Measurements from ENCODE around the gene SHISA9. TPM values are rescaled to one million over a fixed set of nuclear protein-coding genes. Genes with fewer than 3 reads are reported as not detected.

The SHISA9 gene
- total RNA-seq, 1 experiment from 2014 or later: not detected

- Histone ChIP-seq H3K4me3 (replicated peaks in 1 of 2; ENCODE audit: low read depth in 1 of 2, low read length in 2 of 2) (no peak overlapping the region), H3K36me3 (ENCODE audit: control insufficient read depth in 1 of 2, insufficient read depth in 2 of 2, low read length in 2 of 2) (no peaks in the 10 kb centered on the region), H3K4me1 (ENCODE audit: control insufficient read depth in 1 of 2, insufficient read depth in 2 of 2, low read length in 2 of 2) (peaks cover 0 to 8% of the 10 kb centered on the region in 2 experiments; a peak in 1 of 4 replicates), H3K4me2 (ENCODE audit: low read length) (no peak overlapping the region), H3K27ac (ENCODE audit: low read depth, low read length) (no peak overlapping the region), H2AFZ (ENCODE audit: low read depth, low read length, poor library complexity, severe bottlenecking) (no peak overlapping the region), H3K9me2 (ENCODE audit: insufficient read depth) (no peaks in the 10 kb centered on the region), H4K20me1 (ENCODE audit: insufficient read depth) (no peaks in the 10 kb centered on the region), H3K9ac (ENCODE audit: low read length) (no peak overlapping the region), H3K9me3 (ENCODE audit: control insufficient read depth in 1 of 2, insufficient read depth in 1 of 2, low read depth in 1 of 2, low read length in 2 of 2) (no peaks in the 10 kb centered on the region), H3K79me2 (ENCODE audit: insufficient read depth, low read length) (no peaks in the 10 kb centered on the region), H3K27me3 (ENCODE audit: insufficient read depth, low read length) (no peaks in the 10 kb centered on the region)
- TF ChIP-seq ZNF274 (IDR thresholded peaks at IDR 0.05; ENCODE audit: low read depth, low read length): no peak
- TF ChIP-seq SP1 (IDR thresholded peaks at IDR 0.05; ENCODE audit: low read depth): no peak
- no peak for TF ChIP-seq EZH2 (IDR thresholded peaks at IDR 0.05)
- no peak for TF ChIP-seq ZFX (IDR thresholded peaks at IDR 0.05)
- TF ChIP-seq EZH2phosphoT487 (IDR thresholded peaks at IDR 0.05; ENCODE audit: borderline replicate concordance): no peak
- TF ChIP-seq CBX3 (IDR thresholded peaks at IDR 0.05; ENCODE audit: low read depth): no peak
- no peak for TF ChIP-seq YY1 (IDR thresholded peaks at IDR 0.05; ENCODE audit: extremely low read depth, insufficient replicate concordance, low read depth, low read length)
- no peak for TF ChIP-seq ATF3 (IDR thresholded peaks at IDR 0.05)
- TF ChIP-seq ELF1 (IDR thresholded peaks at IDR 0.05; ENCODE audit: borderline replicate concordance, low read depth): no peak
- TF ChIP-seq EGR1 (IDR thresholded peaks at IDR 0.05; ENCODE audit: low read depth): no peak
- TF ChIP-seq TCF7L2 (IDR thresholded peaks at IDR 0.05; ENCODE audit: borderline replicate concordance, extremely low read depth, insufficient read depth, insufficient read length): no peak
- no peak for TF ChIP-seq MAX (IDR thresholded peaks at IDR 0.05)
- BruUV-seq (replicated peaks): no TSS peak
- ChIA-PET RAD21 (ENCODE audit: low non-redundant PET in 1 of 2, low total read pairs in 2 of 2, uncharacterized antibody in 2 of 2, unreplicated experiment in 2 of 2) (no interaction called here), POLR2A (no interaction called here), CTCF (no interaction called here)
- DNase-seq (ENCODE audit: low read depth, low spot score): no peak
- ATAC-seq: no peak
- intact Hi-C loops (cut with micrococcal nuclease): no loop called here
These were observed 206.7 kb downstream of the SHISA9 start for GRCh38 chr16:13108126-13108525.

GRCh38 chr16:13109171-13109570, 207.8 kb downstream of the SHISA9 start:
- CTCF ChIA-PET: no interaction called here
- TF ChIP-seq POLR2AphosphoS5 (IDR thresholded peaks at IDR 0.05; ENCODE audit: low read depth, low read length) (no peak), ZNF274 (IDR thresholded peaks at IDR 0.05; ENCODE audit: low read depth, low read length) (no peak), TCF7L2 (IDR thresholded peaks at IDR 0.05; ENCODE audit: borderline replicate concordance, extremely low read depth, insufficient read depth, insufficient read length) (no peak), FOSL1 (IDR thresholded peaks at IDR 0.05; ENCODE audit: low read depth) (no peak), SP1 (IDR thresholded peaks at IDR 0.05; ENCODE audit: low read depth) (no peak), YY1 (IDR thresholded peaks at IDR 0.05; ENCODE audit: extremely low read depth, insufficient replicate concordance, low read depth, low read length) (no peak), RAD21 (IDR thresholded peaks at IDR 0.05; ENCODE audit: low read depth) (no peak), SRF (IDR thresholded peaks at IDR 0.05; ENCODE audit: low read depth) (no peak), CBX3 (IDR thresholded peaks at IDR 0.05; ENCODE audit: low read depth) (no peak), CEBPB (IDR thresholded peaks at IDR 0.05; ENCODE audit: low read depth) (no peak), MAX (IDR thresholded peaks at IDR 0.05) (no peak), EGR1 (IDR thresholded peaks at IDR 0.05; ENCODE audit: low read depth) (no peak), ZBTB33 (IDR thresholded peaks at IDR 0.05; ENCODE audit: extremely low read depth, insufficient replicate concordance, low read length) (no peak), ZFX (IDR thresholded peaks at IDR 0.05) (no peak)

More at GRCh38 chr16:13109171-13109570, 207.8 kb downstream of the SHISA9 start:
- Histone ChIP-seq H3K9me2 (ENCODE audit: insufficient read depth) (no peaks in the 10 kb centered on the region), H3K4me2 (ENCODE audit: low read length) (no peak overlapping the region), H3K27ac (ENCODE audit: low read depth, low read length) (no peak overlapping the region), H3K9ac (ENCODE audit: low read length) (no peak overlapping the region), H3K36me3 (ENCODE audit: control insufficient read depth in 1 of 2, insufficient read depth in 2 of 2, low read length in 2 of 2) (no peaks in the 10 kb centered on the region), H3K27me3 (ENCODE audit: insufficient read depth, low read length) (no peaks in the 10 kb centered on the region), H3K4me1 (ENCODE audit: control insufficient read depth in 1 of 2, insufficient read depth in 2 of 2, low read length in 2 of 2) (peaks cover 0 to 8% of the 10 kb centered on the region in 2 experiments; a peak in 1 of 4 replicates), H4K20me1 (ENCODE audit: insufficient read depth) (no peaks in the 10 kb centered on the region), H2AFZ (ENCODE audit: low read depth, low read length, poor library complexity, severe bottlenecking) (no peak overlapping the region), H3K79me2 (ENCODE audit: insufficient read depth, low read length) (no peaks in the 10 kb centered on the region), H3K9me3 (ENCODE audit: control insufficient read depth in 1 of 2, insufficient read depth in 1 of 2, low read depth in 1 of 2, low read length in 2 of 2) (no peaks in the 10 kb centered on the region), H3K4me3 (replicated peaks in 1 of 2; ENCODE audit: low read depth in 1 of 2, low read length in 2 of 2) (no peak overlapping the region)
- ATAC-seq: no peak
- ChIA-PET RAD21 (ENCODE audit: low non-redundant PET in 1 of 2, low total read pairs in 2 of 2, uncharacterized antibody in 2 of 2, unreplicated experiment in 2 of 2) (no interaction called here), POLR2A (no interaction called here)
- no TSS peak for BruUV-seq (replicated peaks)
- intact Hi-C loops (cut with micrococcal nuclease): no loop called here
- DNase-seq (ENCODE audit: low read depth, low spot score): no peak
